HEK293 (cell line): ENCODE results near the gene SPTBN1.

Experiments used
- CTCF ChIA-PET: fragments of 350-600 bp; formaldehyde crosslinking; extraction: SDS; loops from one replicate; lab custom pipeline; 2021; ENCODE audit warnings: antibody characterized with exemption; lab: Yijun Ruan, JAX
- POLR2A ChIA-PET: fragments of 300-600 bp; formaldehyde crosslinking; extraction: SDS; loops from one replicate; lab custom pipeline; 2020; ENCODE audit warnings: antibody characterized with exemption, inconsistent platforms; lab: Yijun Ruan, JAX
- H3K27ac ChIP-seq: fragments of 200-500 bp; sonication (Bioruptor generic); 2 replicates; pipeline ENCODE4 v1.5.1; 2014; ENCODE audit warnings: low read depth, low read length, control low read depth, inconsistent platforms; ENCODE audit errors: extremely low read depth
- H3K36me3 ChIP-seq, 2 experiments: fragments of 200-500 bp in 1 of 2; sonication (Bioruptor generic) in 1 of 2; 1 replicate in 1 of 2; 2 replicates in 1 of 2; pipeline ENCODE4 v1.5.1; 2014 to 2017; ENCODE audit warnings: inconsistent platforms in 2 of 2, low read length in 2 of 2; ENCODE audit not compliant: control insufficient read depth in 2 of 2, insufficient read depth in 1 of 2
- H3K4me1 ChIP-seq: fragments of 200-500 bp; sonication (Bioruptor generic); 2 replicates; pipeline ENCODE4 v1.5.1; 2014; ENCODE audit warnings: mild to moderate bottlenecking, low read length, inconsistent platforms; ENCODE audit not compliant: control insufficient read depth, insufficient read depth
- H3K4me3 ChIP-seq: 2 replicates; pipeline ENCODE4 v1.5.1; 2011; ENCODE audit warnings: low read depth, mild to moderate bottlenecking, control low read depth, low read length, moderate library complexity
- H3K9me3 ChIP-seq: fragments of 200-500 bp; sonication (Bioruptor generic); 2 replicates; pipeline ENCODE4 v1.5.1; 2014; ENCODE audit warnings: low read depth, low read length, inconsistent platforms; ENCODE audit not compliant: control insufficient read depth, insufficient read depth
- KLF17 ChIP-seq: fragments of 450-650 bp; formaldehyde crosslinking; IDR thresholded peaks from 2 replicates; pipeline ENCODE4 v1.5.1; 2016; ENCODE audit warnings: missing biosample characterization, missing genetic modification characterization
- KLF9 ChIP-seq: fragments of 450-650 bp; formaldehyde crosslinking; IDR thresholded peaks from 2 replicates; pipeline ENCODE4 v1.5.1; 2016; ENCODE audit warnings: missing biosample characterization, missing genetic modification characterization, low read depth
- PRDM4 ChIP-seq: fragments of 450-650 bp; formaldehyde crosslinking; IDR thresholded peaks from 2 replicates; pipeline ENCODE4 v1.5.1; 2017; ENCODE audit warnings: missing biosample characterization, missing genetic modification characterization
- SCRT2 ChIP-seq: fragments of 450-650 bp; formaldehyde crosslinking; IDR thresholded peaks from 2 replicates; pipeline ENCODE4 v1.5.1; 2016; ENCODE audit warnings: missing biosample characterization, missing genetic modification characterization
- YY1 ChIP-seq: fragments of 450-650 bp; formaldehyde crosslinking; IDR thresholded peaks from 2 replicates; pipeline ENCODE4 v1.5.1; 2018; ENCODE audit warnings: missing biosample characterization, missing genetic modification characterization
- ZFP69B ChIP-seq: fragments of 450-650 bp; formaldehyde crosslinking; IDR thresholded peaks from 2 replicates; pipeline ENCODE4 v1.5.1; 2016; ENCODE audit warnings: missing biosample characterization, missing genetic modification characterization
- ZNF138 ChIP-seq: fragments of 450-650 bp; formaldehyde crosslinking; IDR thresholded peaks from 2 replicates; pipeline ENCODE4 v1.5.1; 2016; ENCODE audit warnings: missing biosample characterization, missing genetic modification characterization, borderline replicate concordance
- ZNF324 ChIP-seq: fragments of 450-650 bp; formaldehyde crosslinking; IDR thresholded peaks from 2 replicates; pipeline ENCODE4 v1.5.1; 2016; ENCODE audit warnings: missing biosample characterization, missing genetic modification characterization
- ZNF354C ChIP-seq: fragments of 450-650 bp; formaldehyde crosslinking; IDR thresholded peaks from 2 replicates; pipeline ENCODE4 v1.5.1; 2016; ENCODE audit warnings: missing biosample characterization, missing genetic modification characterization, low read depth, borderline replicate concordance
- ZNF433 ChIP-seq: fragments of 450-650 bp; formaldehyde crosslinking; IDR thresholded peaks from 2 replicates; pipeline ENCODE4 v1.5.1; 2016; ENCODE audit warnings: missing biosample characterization, missing genetic modification characterization, low read depth
- ZNF48 ChIP-seq: fragments of 450-650 bp; formaldehyde crosslinking; IDR thresholded peaks from 2 replicates; pipeline ENCODE4 v1.5.1; 2016; ENCODE audit warnings: missing biosample characterization, missing genetic modification characterization
- ZNF521 ChIP-seq: fragments of 450-650 bp; formaldehyde crosslinking; IDR thresholded peaks from 2 replicates; pipeline ENCODE4 v1.5.1; 2017; ENCODE audit warnings: missing biosample characterization, mild to moderate bottlenecking, missing genetic modification characterization
- ZNF558 ChIP-seq: fragments of 450-650 bp; formaldehyde crosslinking; IDR thresholded peaks from 2 replicates; pipeline ENCODE4 v1.5.1; 2016; ENCODE audit warnings: missing biosample characterization, missing genetic modification characterization
- ZNF658 ChIP-seq: fragments of 450-650 bp; formaldehyde crosslinking; IDR thresholded peaks from 2 replicates; pipeline ENCODE4; 2016; ENCODE audit warnings: missing biosample characterization, missing genetic modification characterization
- ZNF677 ChIP-seq: fragments of 450-650 bp; IDR thresholded peaks from 2 replicates; pipeline ENCODE4 v1.5.0; 2018; ENCODE audit warnings: missing biosample characterization, mild to moderate bottlenecking, missing genetic modification characterization, moderate library complexity

SPTBN1 gene

GRCh38 chr2:54671010-54671409 lies 214.9 kb downstream of the SPTBN1 start:
- no peak for TF ChIP-seq ZNF48 (tag by site-specific recombination)
- no peak for TF ChIP-seq SCRT2 (tag by site-specific recombination)
- TF ChIP-seq ZNF558 (tag by site-specific recombination), result no peak
- TF ChIP-seq ZNF677, result no peak
- Histone ChIP-seq H3K36me3 (peaks cover 16 to 50% of the 10 kb centered on the region in 2 experiments), H3K9me3 (no peaks in the 10 kb centered on the region), H3K4me1 (no peaks in the 10 kb centered on the region), H3K27ac (no peak overlapping the region), H3K4me3 (no peak overlapping the region)
- POLR2A ChIA-PET, result no interaction called here
- CTCF ChIA-PET, result interaction anchor here (0.6 to 2.3 kb wide), 4 partner anchors 34 to 886 kb away, joined by 3 to 9 read pairs (median 5); no protein-coding TSS in a partner anchor

GRCh38 chr2:54671875-54672589 lies 215.9 kb downstream of the SPTBN1 start:
- TF ChIP-seq ZNF138 (no peak), KLF9 (tag by site-specific recombination) (0 out of 2 replicates have a peak, but pooled peaks have one; percentile 15), ZNF354C (tag by site-specific recombination) (no peak)
- Histone ChIP-seq H3K4me1 (no peaks in the 10 kb centered on the region), H3K4me3 (no peak overlapping the region), H3K9me3 (no peaks in the 10 kb centered on the region), H3K36me3 (peaks cover 14 to 40% of the 10 kb centered on the region in 2 experiments), H3K27ac (no peak overlapping the region)
- ChIA-PET CTCF (interaction anchor here (0.6 to 2.3 kb wide), 3 partner anchors 33 to 887 kb away, joined by 4 to 9 read pairs (median 6); no protein-coding TSS in a partner anchor), POLR2A (no interaction called here)

- Histone ChIP-seq H3K4me1 (no peaks in the 10 kb centered on the region), H3K9me3 (no peaks in the 10 kb centered on the region), H3K36me3 (peaks cover 10 to 32% of the 10 kb centered on the region in 2 experiments; a peak in 2 of 3 replicates), H3K27ac (no peak overlapping the region), H3K4me3 (no peak overlapping the region)
- ChIA-PET CTCF (interaction anchor here (2.3 kb wide), 1 partner anchor 32 kb away, joined by 9 read pairs; no protein-coding TSS in a partner anchor), POLR2A (no interaction called here)
- TF ChIP-seq ZNF658 (tag by site-specific recombination), result no peak
- TF ChIP-seq YY1, result no peak
- TF ChIP-seq ZNF521 (tag by site-specific recombination), result no peak
- TF ChIP-seq ZFP69B (tag by site-specific recombination), result no peak
Observed at GRCh38 chr2:54672590-54673456, 216.7 kb downstream of the SPTBN1 start.

GRCh38 chr2:54673501-54673998 lies 217.4 kb downstream of the SPTBN1 start:
- Histone ChIP-seq H3K4me3 (no peak overlapping the region), H3K36me3 (peaks cover 10 to 25% of the 10 kb centered on the region in 2 experiments; a peak in 2 of 3 replicates), H3K9me3 (no peaks in the 10 kb centered on the region), H3K4me1 (no peaks in the 10 kb centered on the region), H3K27ac (no peak overlapping the region)
- POLR2A ChIA-PET, result no interaction called here
- no peak for TF ChIP-seq KLF17 (tag by site-specific recombination)
- no peak for TF ChIP-seq PRDM4 (tag by site-specific recombination)
- no peak for TF ChIP-seq ZNF324
- no peak for TF ChIP-seq ZNF433
- CTCF ChIA-PET, result interaction anchor here (2.3 kb wide), 1 partner anchor 31 kb away, joined by 9 read pairs; no protein-coding TSS in a partner anchor
